Measurements from ENCODE around the gene PCID2.

PCID2 gene

DNA sequence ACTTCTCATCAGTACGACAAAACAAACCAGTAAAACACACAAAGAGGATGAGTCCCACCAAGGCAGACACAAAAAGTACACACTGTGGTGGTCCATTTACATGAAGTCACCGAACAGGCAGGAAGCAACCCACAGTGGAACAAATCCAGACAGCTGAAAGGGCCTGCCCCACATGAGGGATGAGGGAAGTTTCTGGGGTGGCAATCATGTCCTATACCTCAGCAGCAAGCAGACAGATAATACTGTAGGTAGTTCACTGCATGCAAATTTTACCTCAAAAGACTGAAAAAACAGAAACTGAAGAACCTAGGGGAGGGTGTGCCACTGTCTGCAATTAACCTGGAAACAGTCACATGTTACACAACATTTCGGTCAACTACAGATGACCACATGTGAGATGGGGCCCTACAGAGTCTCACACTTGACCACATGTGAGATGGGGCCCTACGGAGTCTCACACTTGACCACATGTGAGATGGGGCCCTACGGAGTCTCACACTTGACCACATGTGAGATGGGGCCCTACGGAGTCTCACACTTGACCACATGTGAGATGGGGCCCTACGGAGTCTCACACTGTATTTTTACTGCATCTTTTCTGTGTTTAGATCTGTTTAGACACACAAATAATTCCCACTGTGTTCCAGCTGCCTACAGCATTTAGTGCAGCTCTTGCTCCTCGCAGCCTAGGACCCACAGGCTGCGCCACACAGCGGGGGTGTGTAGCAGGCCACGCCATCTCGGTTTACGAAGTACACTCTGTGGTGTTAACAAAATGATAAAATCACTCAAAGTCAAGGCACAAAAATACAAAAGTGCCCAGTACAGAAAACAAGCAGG, 22.2 kb downstream of the PCID2 start:
- DNase-seq, result no peak

GRCh38 chr13:113184568-113185440, 23.7 kb downstream of the PCID2 start:
- DNase-seq, result no peak

DNA sequence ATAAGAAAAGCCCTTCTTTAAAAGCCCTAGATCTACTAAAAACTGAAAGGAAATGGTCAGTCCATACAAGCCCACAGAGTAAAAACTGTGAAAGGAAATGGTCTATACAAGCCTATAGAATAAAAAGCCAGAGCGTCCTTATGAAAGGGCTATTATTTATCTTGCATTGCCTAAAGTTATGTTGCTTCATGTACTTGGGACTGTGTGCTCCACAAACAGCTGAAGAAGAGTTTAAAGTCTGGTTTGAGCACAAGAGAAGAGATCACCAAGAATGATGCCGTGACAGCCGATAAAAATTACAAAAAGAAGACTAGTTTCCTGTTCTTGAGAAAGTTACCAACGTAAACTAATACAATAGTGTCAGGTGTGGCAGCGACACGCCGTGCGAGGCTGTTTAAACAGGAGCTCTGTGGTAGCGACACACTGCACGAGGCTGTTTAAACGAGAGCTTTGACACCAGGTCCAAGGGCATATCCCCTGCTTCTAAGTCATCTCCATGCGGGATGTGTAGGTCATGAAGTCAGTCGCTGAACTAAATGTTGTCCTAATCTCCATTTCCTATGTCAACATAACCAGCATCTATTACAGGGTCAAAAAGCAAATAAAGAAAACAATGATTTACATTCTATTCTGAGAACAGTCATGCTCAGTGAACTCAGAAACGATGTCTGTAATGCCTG, 24.9 kb downstream of the PCID2 start:
- DNase-seq, result no peak

DNA sequence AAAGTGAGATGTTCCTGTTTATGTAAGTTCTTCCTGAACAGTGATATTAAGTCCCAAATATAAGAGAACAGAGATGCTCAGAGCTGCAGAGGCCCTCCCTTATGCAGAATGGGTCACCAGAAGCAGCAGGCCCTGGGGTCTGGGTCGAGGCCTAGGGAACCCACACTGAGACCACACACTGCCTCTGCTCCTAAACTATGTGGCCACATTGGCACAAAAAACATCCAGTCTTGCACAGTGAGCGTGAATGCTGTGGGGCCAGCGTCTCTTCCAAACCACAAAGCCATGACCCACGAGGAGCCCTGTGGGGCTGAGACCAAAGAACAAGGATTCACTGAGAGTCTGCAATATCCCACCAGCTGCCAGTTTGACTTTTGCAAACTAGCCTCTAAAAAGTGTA, 26.4 kb downstream of the PCID2 start:
- DNase-seq, result no peak

GRCh38 chr13:113179374-113180230, 28.9 kb downstream of the PCID2 start:
- no peak for DNase-seq

DNA sequence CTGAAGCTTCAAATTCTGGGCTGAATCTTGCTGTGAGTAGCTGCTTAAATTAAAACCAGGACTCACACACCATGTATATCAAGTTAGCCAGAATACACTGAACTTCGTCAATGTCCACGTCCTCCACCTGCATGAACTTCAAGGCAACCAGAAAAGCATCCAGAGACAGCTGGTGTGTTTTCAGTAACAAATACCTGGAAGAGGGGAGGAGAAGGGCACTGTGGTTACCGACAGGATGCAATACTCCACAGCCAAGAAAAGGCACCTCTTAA, 29.6 kb downstream of the PCID2 start:
- no peak for DNase-seq

- DNase-seq, result no peak
Observed at GRCh38 chr13:113178070-113178895, 30.2 kb downstream of the PCID2 start.

GRCh38 chr13:113176822-113177221, 31.6 kb downstream of the PCID2 start:
- DNase-seq, result no peak

- no peak for DNase-seq
Observed at GRCh38 chr13:113176280-113176679, 32.2 kb downstream of the PCID2 start.

- no peak for DNase-seq
Observed at GRCh38 chr13:113172419-113172926, 36.0 kb downstream of the PCID2 start.

DNA sequence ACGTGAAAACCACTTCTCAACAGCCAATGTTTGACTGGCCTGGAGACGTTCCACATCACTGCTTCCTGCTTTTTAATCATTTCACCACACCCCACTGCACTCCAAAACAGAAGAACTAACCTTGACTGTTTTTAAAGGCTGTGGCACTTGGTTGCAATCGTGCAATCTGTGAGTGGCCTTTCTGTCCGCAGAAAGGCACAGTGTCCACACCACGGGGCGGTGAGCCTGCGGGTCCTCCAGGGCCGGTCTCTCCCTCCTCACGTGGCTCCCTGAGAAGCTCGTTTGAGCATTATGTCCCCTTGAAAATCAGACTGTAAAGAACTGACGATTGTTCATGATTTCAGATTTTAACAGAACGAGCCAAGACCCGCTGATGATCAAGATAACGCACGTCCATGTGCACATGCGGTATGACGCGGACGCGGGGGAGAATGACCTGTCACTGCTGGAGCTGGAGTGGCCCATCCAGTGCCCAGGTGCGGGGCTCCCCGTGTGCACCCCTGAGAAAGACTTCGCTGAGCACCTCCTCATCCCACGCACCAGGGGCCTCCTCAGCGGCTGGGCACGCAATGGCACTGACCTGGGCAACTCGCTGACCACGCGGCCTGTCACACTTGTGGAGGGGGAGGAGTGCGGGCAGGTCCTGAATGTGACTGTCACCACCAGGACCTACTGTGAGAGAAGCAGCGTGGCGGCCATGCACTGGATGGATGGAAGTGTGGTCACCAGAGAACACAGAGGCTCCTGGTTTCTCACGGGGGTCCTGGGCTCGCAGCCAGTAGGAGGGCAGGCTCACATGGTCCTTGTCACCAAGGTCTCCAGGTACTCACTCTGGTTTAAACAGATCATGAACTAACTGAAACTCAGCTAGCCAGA, 37.0 kb downstream of the PCID2 start:
- DNase-seq, result no peak

GRCh38 chr13:113170511-113170910, 38.0 kb downstream of the PCID2 start:
- no peak for DNase-seq

DNA sequence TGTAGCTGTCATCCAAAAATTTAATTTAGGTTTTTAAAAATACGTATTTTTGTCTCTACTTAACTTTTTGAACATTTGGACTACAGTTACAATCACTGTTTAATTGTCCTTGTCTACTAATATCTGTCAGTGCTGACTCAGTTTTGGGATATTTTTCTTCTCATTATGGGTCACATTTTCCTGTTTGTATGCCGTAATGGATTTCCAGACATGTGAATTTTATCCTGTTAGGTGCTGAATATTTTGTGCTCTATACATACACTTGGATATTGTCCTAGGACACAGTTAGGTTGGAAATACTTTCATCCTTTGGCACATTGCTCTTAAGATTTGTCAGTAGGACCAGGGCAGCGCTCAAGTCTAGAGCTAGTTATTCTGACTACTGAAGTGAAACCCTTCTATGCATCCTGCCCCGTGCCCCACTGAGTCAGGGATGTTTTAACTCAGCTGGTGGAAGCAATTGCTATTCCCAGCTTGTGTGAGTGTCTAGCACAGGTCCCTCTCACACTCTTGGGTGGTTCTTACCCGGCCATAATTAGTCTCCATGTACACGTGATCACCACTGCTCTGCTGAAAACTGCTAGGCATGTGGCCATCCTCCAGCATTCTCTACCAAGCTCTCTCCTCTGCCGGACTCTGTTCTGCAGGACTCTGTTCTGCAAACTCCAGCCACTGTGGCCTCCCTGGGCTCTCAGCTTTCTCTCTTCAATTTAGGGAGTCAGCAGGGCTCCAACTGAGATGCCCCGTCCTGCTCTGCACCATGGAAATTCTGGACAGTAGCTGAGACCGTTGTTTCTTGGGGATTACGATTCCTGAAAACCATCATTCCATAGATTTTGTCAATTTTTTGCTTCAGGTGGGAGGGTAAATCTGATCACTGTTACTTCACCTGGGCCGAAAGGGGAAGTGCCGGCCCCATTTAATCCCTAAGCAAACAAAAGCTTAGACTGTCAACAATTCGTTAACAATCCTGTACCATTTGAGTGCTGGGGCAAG, 38.9 kb downstream of the PCID2 start:
- DNase-seq, result no peak

GRCh38 chr13:113168211-113168610, 40.3 kb downstream of the PCID2 start:
- DNase-seq, result no peak

GRCh38 chr13:113167575-113167974, 40.9 kb downstream of the PCID2 start:
- DNase-seq, result no peak

- no peak for DNase-seq
Observed at GRCh38 chr13:113167155-113167554, 41.3 kb downstream of the PCID2 start.

DNA sequence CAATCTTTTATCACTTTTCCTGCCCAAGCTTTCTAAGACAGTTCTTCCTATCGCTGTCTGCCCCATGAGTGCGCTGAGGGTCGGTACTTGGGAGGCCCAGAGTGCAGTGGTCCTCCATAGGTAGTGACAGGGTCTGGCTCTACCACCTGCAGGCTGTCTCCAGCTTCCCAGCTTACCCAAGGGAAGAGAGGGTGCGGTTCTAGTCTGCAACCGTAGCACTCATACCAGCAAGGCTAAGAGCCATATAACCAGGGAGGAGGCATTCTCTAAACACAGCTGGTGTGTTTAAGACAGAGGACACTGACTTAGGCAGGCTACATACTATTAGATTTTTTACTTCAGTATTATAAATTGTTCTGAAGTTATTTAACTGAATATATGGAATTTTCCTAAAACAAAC, 41.8 kb downstream of the PCID2 start:
- no peak for DNase-seq

- no peak for DNase-seq
Observed at GRCh38 chr13:113166266-113166665, 42.2 kb downstream of the PCID2 start.

GRCh38 chr13:113164492-113164891, 44.0 kb downstream of the PCID2 start:
- no peak for DNase-seq
